ENCODE data around the gene RPN2.
A peak's percentile ranks its signal among the peaks of the same experiment; 100 is the strongest.

The RPN2 gene

DNA sequence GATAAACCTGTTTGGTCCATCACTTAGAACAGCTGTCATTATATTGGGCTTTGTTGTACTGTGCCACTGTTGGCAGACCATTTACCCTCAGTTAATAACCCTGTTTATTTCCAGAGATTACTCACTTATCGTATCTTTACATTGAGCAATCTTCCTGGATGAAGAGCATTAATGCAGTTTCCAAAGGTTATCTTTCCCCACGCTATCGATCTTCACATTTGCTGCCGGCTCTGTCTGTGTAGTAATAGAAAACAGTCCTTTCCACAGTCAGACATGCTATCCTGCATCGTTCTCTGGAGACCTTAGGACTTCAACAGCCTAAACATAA is 55.1 kb downstream of the RPN2 start:
- no peaks in the 10 kb centered on the region for H3K27me3 Mint-ChIP-seq (ENCODE audit: low read depth)
- H3K9me3 Mint-ChIP-seq: no peaks in the 10 kb centered on the region
- no peak overlapping the region for H3K4me3 Mint-ChIP-seq
- no peaks in the 10 kb centered on the region for H3K4me1 Mint-ChIP-seq (ENCODE audit: low read depth)
- DNase-seq (ENCODE audit: low spot score): no peak
- peaks cover 65% of the 10 kb centered on the region for H3K36me3 Mint-ChIP-seq (ENCODE audit: low read depth)
- H3K27ac Mint-ChIP-seq: no peak overlapping the region

DNA sequence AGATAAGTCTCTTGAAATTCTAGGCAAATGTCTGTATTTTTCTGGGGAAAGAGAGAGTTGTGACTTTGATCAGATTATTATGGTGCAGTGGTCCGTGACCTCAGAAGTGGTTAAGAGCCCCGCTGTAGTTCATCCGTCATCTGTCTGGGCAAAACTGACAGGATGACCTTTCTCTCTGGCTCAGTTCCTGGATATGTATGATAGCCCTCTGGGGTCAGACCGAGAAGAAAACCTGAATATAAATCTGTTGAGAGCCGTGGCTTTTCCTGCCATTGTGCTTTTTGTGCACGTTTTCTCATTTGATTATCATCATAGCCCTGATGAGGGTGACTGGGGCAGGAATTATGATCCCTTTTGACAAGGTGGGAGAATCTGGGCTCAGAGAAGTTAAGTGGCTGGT is 55.9 kb downstream of the RPN2 start:
- peaks cover 66% of the 10 kb centered on the region for H3K36me3 Mint-ChIP-seq (ENCODE audit: low read depth)
- no peaks in the 10 kb centered on the region for H3K27me3 Mint-ChIP-seq (ENCODE audit: low read depth)
- no peaks in the 10 kb centered on the region for H3K4me1 Mint-ChIP-seq (ENCODE audit: low read depth)
- DNase-seq (ENCODE audit: low spot score): no peak
- no peak overlapping the region for H3K27ac Mint-ChIP-seq
- H3K9me3 Mint-ChIP-seq: no peaks in the 10 kb centered on the region
- no peak overlapping the region for H3K4me3 Mint-ChIP-seq

DNA sequence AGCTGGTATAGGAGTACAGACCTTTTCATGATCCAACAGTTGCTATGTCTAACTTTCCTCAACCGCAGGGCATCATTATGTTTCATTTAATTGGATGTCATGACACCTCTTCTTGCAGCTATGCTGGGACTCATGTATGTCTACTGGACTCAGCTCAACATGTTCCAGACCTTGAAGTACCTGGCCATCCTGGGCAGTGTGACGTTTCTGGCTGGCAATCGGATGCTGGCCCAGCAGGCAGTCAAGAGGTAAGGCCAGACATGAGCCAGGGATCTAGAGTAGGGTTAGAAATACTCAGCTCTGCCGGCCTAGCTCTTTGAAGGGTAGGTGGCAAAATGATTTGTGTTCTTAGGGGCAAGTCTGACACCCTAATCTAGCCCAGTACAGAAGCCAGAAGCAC is 57.3 kb downstream of the RPN2 start:
- Mint-ChIP-seq H3K4me3 (no peak overlapping the region), H3K27ac (no peak overlapping the region), H3K4me1 (ENCODE audit: low read depth) (no peaks in the 10 kb centered on the region), H3K36me3 (ENCODE audit: low read depth) (peaks cover 68% of the 10 kb centered on the region), H3K27me3 (ENCODE audit: low read depth) (no peaks in the 10 kb centered on the region), H3K9me3 (no peaks in the 10 kb centered on the region)
- DNase-seq (ENCODE audit: low spot score): no peak

DNA sequence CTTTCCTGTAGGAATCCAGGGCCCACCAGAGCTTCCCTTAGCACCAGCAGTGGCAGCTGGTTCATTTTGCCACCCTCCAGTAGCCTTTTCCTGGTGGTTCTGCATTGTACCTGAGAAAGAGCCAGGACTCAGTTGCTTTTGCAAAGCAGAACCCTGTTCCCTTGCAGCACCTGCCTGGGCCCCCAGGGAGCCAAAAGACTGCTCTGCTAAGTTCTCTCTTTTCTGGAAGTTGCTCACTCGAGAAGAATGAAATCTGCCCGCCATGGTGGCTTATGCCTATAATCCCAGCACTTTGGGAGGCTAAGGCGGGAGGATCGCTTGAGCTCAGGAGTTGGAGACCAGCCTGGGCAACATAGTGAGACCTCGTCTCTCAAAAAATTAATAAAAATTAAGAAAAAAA is 58.5 kb downstream of the RPN2 start:
- Mint-ChIP-seq H3K36me3 (ENCODE audit: low read depth) (peaks cover 65% of the 10 kb centered on the region), H3K27ac (no peak overlapping the region), H3K4me3 (no peak overlapping the region), H3K4me1 (ENCODE audit: low read depth) (no peaks in the 10 kb centered on the region), H3K9me3 (no peaks in the 10 kb centered on the region), H3K27me3 (ENCODE audit: low read depth) (no peaks in the 10 kb centered on the region)
- no peak for DNase-seq (ENCODE audit: low spot score)

DNA sequence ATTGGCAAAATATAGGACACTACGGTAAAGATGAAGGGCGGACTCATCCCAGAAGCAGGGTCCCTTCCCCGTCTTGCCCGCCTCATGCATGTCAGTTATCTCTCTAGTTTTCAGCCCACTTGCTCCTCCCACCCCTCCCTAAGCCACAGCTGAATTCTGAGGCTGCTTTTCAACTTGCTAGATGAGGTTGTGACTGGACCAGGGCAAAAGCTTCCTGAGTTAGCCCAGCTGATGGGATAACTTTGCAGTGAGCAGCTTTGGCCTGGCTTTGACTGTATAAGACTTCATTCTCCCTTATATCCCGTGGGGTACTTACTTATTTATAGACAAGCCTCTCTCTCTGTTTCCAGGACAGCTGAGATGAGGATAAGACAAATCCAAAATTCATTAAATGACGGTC is 59.3 kb downstream of the RPN2 start:
- Mint-ChIP-seq H3K4me1 (ENCODE audit: low read depth) (no peaks in the 10 kb centered on the region), H3K9me3 (no peaks in the 10 kb centered on the region), H3K36me3 (ENCODE audit: low read depth) (peaks cover 69% of the 10 kb centered on the region), H3K27me3 (ENCODE audit: low read depth) (no peaks in the 10 kb centered on the region), H3K27ac (no peak overlapping the region), H3K4me3 (no peak overlapping the region)
- no peak for DNase-seq (ENCODE audit: low spot score)

DNA sequence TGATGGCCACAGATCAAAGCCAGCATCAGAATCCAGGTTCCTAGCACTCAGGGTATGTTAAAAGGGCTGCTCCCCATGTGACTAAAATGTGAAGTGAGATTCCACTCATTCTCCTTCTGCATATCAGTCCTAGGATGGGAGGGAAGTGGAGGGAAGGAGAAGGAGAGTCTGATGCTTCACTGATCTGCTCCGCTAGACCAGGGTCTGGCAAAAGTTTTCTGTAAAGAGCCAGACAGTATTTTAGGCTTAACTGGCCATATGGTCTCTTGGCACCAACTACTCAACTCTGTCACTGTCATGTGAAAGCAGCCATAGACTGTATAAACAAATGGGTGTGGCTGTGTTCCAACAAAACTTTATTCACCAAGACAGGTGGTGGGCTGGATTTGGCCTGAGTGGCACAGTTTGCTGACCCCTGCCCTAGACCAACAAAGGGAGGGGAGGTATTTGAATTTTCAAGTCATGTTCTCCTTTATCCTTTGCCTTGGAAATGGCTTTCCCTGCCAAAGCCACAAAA is 59.9 kb downstream of the RPN2 start:
- no peak for DNase-seq (ENCODE audit: low spot score)
- Mint-ChIP-seq H3K27ac (no peak overlapping the region), H3K4me3 (no peak overlapping the region)

DNA sequence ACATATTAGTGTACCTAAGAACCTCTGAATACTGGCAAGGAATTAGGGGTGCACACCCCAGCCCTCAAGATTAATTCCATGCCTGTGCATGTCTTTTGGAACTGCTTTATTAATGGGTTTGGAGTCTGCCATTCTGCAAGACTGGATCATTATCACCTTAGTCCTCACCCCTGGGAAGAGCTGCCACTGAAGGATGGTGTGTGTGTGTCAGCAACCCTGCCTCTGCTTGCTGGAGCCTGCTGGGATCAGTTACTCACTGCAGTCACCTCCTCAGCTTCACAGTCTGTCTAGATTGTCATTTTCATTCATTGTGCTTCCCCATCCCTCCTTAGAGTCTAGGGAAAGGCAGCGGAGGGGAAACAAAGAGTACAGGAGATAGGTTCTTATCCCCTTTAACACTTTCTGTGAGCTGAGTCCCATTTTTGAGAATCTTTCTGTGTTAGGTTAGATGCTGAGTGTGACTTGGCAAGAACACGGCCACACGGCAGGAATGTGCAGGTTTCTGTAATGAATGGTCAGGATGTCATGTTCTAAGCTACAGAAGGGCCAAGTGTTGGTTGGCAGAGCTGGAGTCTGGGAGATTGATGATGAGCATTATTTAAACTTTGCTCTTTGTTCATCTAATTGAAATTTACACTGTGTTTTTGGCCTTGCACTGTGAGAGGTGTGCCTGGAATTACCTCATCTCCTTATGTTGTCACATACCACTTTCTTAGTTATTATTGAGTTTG is 61.4 kb downstream of the RPN2 start:
- Mint-ChIP-seq H3K36me3 (ENCODE audit: low read depth) (peaks cover 63% of the 10 kb centered on the region), H3K9me3 (no peaks in the 10 kb centered on the region), H3K4me1 (ENCODE audit: low read depth) (no peaks in the 10 kb centered on the region), H3K27me3 (ENCODE audit: low read depth) (no peaks in the 10 kb centered on the region), H3K27ac (no peak overlapping the region), H3K4me3 (no peak overlapping the region)
- no peak for DNase-seq (ENCODE audit: low spot score)

More for the DNA sequence above, 59.9 kb downstream of the RPN2 start:
- no peaks in the 10 kb centered on the region for H3K27me3 Mint-ChIP-seq (ENCODE audit: low read depth)
- H3K36me3 Mint-ChIP-seq (ENCODE audit: low read depth): peaks cover 73% of the 10 kb centered on the region
- no peaks in the 10 kb centered on the region for H3K4me1 Mint-ChIP-seq (ENCODE audit: low read depth)
- no peaks in the 10 kb centered on the region for H3K9me3 Mint-ChIP-seq

DNA sequence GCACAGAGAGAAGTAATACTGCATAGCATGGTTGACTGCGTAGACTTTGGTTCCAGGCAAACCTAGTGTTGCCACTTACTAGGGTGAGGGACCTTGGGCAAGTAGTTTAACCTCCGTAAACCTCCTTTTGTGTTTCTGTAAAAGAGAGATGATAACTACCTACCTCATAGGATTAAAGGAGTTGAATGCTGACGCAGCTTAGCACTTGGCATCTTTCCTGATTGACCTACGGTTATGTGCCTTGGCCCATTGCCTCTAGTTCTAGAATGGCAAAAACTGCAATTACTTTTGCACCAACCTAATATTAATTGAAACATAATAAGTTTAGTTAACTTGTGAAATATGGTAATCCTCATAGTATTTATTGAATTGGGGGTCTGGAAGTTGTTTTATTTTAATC is 63.4 kb downstream of the RPN2 start:
- no peaks in the 10 kb centered on the region for H3K9me3 Mint-ChIP-seq
- H3K36me3 Mint-ChIP-seq (ENCODE audit: low read depth): peaks cover 47% of the 10 kb centered on the region
- no peaks in the 10 kb centered on the region for H3K4me1 Mint-ChIP-seq (ENCODE audit: low read depth)
- H3K4me3 Mint-ChIP-seq: no peak overlapping the region
- DNase-seq (ENCODE audit: low spot score): no peak
- H3K27ac Mint-ChIP-seq: no peak overlapping the region
- H3K27me3 Mint-ChIP-seq (ENCODE audit: low read depth): no peaks in the 10 kb centered on the region

DNA sequence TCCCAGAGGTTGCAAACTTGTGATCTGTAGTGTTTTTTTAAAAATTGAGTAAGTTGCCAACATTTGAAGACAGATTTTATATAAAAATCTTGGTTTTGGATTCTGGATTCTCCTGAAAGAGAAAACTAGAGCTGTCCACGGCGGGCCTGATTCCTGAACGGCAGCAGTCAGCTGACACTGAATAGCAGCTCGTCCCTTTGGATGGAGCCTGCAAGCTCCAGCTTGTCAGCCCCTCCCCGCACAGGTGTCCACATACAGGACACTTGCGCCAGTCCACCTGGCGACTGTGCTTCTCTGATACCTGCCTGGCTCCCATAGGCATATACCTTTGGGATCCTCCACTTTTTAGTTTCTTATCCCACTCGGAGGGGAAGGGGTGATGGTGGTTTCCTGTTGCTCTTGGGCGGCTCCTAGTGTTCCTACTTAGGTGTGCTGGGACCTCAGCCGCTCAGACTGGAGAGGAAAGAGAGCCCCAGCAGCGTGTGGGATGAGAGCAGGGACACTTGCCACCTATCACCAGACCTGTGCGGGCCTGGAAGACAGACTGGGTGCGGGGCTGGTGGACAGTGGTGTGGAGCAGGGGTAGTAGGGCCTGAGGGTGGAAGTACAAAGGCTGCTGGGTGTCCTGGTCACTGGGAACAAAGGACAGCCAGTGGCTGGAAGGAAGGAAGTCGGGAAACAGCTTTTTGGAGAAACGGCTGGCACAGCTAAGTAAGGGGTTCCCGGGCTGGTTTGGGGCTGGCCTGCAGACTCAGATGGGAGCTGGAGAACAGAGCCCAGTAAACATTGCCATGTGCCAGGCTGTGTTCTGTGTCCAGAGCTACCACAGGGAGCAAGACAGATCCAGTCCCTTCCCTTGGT is 64.2 kb downstream of the RPN2 start:
- Mint-ChIP-seq H3K27ac (no peak overlapping the region), H3K4me3 (no peak overlapping the region), H3K4me1 (ENCODE audit: low read depth) (no peaks in the 10 kb centered on the region), H3K27me3 (ENCODE audit: low read depth) (no peaks in the 10 kb centered on the region), H3K9me3 (no peaks in the 10 kb centered on the region), H3K36me3 (ENCODE audit: low read depth) (peaks cover 44% of the 10 kb centered on the region)
- no peak for DNase-seq (ENCODE audit: low spot score)

DNA sequence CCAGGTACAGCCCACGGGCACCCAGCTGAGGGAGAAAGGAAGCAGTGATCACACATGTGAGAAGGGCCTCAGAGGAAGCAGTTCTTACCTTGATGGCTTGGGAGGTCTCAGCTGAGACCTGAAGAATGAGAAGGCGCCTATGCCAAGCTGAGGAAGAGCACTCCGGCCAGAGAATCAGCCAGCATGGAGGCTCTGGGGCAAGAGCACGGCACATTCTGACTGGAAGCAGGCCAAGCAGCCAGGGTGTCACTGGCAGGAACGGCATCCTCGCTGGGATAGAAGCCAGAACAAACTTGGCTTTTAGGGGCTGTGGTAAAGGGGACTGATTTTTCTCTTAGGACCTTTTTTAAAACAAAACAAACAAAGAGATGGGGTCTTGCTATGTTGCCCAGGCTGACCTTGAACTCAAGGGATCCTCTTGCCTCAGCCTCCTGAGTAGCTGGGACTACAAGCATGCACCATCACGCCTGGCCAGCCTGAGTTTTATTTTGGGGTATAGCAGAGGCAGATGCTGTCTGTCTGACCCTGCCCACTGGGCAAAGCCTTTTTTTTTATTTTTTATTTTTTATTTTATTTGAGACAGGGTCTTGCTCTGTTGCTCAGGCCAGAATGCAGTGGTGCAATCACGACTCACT is 64.9 kb downstream of the RPN2 start:
- Mint-ChIP-seq H3K27me3 (ENCODE audit: low read depth) (no peaks in the 10 kb centered on the region), H3K9me3 (no peaks in the 10 kb centered on the region), H3K4me1 (ENCODE audit: low read depth) (no peaks in the 10 kb centered on the region), H3K27ac (no peak overlapping the region), H3K4me3 (no peak overlapping the region), H3K36me3 (ENCODE audit: low read depth) (peaks cover 37% of the 10 kb centered on the region)
- no peak for DNase-seq (ENCODE audit: low spot score)

DNA sequence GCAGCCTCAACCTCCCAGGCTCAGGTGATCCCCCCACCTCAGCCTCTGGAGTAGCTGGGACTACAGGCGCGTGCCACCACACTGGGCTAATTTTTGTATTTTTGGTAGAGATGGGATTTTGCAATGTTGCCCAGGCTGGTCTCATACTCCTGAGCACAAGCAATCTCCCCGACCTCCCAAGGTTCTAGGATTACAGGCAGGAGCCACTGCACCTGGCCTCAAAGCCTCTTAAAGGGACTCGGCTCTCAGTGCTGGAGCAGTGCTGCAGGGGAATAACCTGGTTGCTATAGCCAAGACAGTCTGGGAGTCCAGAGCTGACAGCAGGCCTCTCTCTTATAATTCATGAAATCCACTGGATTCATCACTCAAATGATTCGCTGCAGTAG is 65.4 kb downstream of the RPN2 start:
- Mint-ChIP-seq H3K4me3 (no peak overlapping the region), H3K36me3 (ENCODE audit: low read depth) (peaks cover 32% of the 10 kb centered on the region), H3K9me3 (no peaks in the 10 kb centered on the region), H3K27ac (no peak overlapping the region), H3K27me3 (ENCODE audit: low read depth) (no peaks in the 10 kb centered on the region), H3K4me1 (ENCODE audit: low read depth) (no peaks in the 10 kb centered on the region)
- no peak for DNase-seq (ENCODE audit: low spot score)

DNA sequence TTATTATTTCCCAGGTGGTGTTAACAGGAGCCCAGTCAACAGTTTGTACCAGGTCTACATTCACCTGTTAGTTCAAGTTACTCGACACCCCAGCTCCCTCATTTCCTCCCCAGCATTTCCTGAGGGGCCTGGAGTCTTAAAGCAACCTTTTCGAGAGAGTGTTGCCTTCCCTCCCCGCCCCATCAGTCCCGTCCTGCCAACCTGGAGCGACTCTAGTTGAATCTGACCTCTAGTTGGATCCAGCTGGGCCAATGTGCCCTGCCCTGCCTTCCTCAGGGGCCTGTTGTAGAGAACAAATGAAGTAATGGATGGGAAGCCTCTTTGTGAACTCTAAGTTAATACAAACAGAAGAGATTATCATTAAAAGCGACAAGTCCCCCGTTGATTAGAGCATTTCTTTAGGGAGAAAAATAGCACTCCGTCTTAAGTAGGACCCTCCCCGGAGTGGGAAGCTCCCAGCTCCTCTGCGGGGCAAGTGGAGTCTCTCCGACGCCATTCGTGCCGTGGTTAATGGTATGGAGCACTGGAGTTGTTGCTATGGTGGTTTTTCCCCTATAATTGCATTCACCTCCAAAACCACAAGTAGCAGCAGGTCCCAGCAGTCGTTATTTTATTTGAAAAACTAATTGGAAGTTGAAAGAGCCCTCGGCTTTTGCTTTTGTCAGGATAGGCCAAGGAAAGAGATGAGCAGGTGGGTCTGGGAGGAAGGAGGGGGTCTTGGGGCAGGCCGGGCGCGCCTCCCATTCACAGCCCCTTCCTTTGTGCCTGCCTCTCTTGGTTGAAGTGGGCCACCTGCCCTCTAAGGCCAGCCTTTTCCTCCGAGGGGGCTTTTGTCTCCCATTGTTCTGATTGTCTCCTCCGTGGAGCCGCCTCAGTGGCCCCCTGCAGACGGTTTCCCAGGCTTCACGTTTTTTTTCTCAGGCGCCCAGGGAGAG is 66.4 kb downstream of the RPN2 start:
- Mint-ChIP-seq H3K36me3 (ENCODE audit: low read depth) (peaks cover 26% of the 10 kb centered on the region), H3K4me1 (ENCODE audit: low read depth) (no peaks in the 10 kb centered on the region), H3K27ac (no peak overlapping the region), H3K27me3 (ENCODE audit: low read depth) (no peaks in the 10 kb centered on the region), H3K9me3 (no peaks in the 10 kb centered on the region), H3K4me3 (no peak overlapping the region)
- DNase-seq (ENCODE audit: low spot score): no peak

DNA sequence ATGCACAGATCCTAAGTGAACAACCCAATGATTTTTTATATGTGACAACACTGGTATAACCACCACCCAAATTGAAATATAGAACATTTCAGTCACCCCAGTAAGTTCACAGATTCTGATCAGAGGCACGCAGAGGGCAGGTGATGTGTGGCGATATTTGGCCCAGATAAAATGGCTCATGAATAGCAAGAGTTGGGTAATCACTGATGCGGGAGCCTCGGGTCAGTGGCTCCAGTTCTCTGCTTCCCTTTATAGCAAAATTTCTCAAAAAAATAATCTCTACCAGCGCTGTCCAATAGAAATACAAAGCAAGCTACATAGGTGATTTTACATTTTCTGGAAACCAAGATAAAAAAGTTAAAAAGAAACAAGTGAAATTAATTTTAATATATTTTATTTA is 67.6 kb downstream of the RPN2 start:
- Mint-ChIP-seq H3K27ac (peak overlapping the region; percentile 8), H3K4me1 (ENCODE audit: low read depth) (no peaks in the 10 kb centered on the region), H3K4me3 (no peak overlapping the region), H3K9me3 (no peaks in the 10 kb centered on the region), H3K36me3 (ENCODE audit: low read depth) (peaks cover 17% of the 10 kb centered on the region), H3K27me3 (ENCODE audit: low read depth) (no peaks in the 10 kb centered on the region)
- DNase-seq (ENCODE audit: low spot score): no peak

All from T-helper 2 cell treated with Interferon-gamma antibody and Interleukin-4, amounts not matched to agents 5 μg/mL and 100 μg/mL, for 36 hours (primary cell).